T-helper 2 cell treated with Interferon-gamma antibody and Interleukin-4, amounts not matched to agents 5 μg/mL and 100 μg/mL, for 36 hours (primary cell): ENCODE measurements around the gene KDELR3.

Experiments
- DNase-seq: peaks from one replicate; pipeline ENCODE4 v3.0.0; 2021; ENCODE audit warnings: low spot score
- H3K27ac Mint-ChIP-seq: one replicate; pipeline ENCODE4 v1.8.0; 2021; ENCODE audit warnings: mild to moderate bottlenecking, mixed read lengths
- H3K27me3 Mint-ChIP-seq: one replicate; pipeline ENCODE4 v1.8.0; 2021; ENCODE audit warnings: low read depth, mixed read lengths
- H3K36me3 Mint-ChIP-seq: one replicate; pipeline ENCODE4 v1.8.0; 2021; ENCODE audit warnings: low read depth, mixed read lengths
- H3K4me1 Mint-ChIP-seq: one replicate; pipeline ENCODE4 v1.8.0; 2021; ENCODE audit warnings: low read depth, mixed read lengths
- H3K4me3 Mint-ChIP-seq: one replicate; pipeline ENCODE4 v1.8.0; 2022; ENCODE audit warnings: mild to moderate bottlenecking, moderate library complexity, mixed read lengths
- H3K9me3 Mint-ChIP-seq: one replicate; pipeline ENCODE4 v1.8.0; 2021; ENCODE audit warnings: mixed read lengths

Gene KDELR3

DNA sequence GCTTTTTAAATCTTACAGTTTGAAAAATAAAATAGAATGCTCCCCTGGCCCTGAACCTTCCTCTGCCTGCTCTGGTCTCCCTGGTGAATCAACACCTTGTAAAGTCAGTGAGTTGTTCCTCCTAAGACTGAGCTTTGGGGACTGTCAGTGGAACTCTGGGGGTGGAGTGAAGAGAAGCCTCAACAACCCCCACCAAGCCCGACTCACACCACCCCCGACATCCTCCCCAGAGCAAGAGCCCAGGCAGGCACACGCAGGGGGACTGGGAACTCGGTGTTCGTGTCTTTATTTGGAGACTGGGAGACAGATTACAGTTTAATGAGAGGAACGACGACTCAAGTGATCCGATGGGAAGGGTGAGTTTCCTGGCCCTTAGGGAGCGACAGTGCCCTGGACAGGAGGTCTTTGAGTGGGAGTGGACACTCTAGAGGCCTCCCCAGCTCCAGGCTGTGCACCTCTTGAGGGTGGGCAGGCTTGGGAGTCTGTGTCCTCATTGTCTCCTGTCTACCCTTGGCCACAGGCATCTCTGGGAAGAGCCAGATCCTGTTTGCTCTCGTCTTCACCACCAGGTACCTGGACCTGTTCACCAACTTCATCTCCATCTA, 6.2 kb downstream of the KDELR3 start:
- H3K4me1 Mint-ChIP-seq, result no peaks in the 10 kb centered on the region
- no peaks in the 10 kb centered on the region for H3K36me3 Mint-ChIP-seq
- H3K27ac Mint-ChIP-seq, result no peak overlapping the region
- H3K27me3 Mint-ChIP-seq, result peaks cover 2% of the 10 kb centered on the region
- no peak for DNase-seq
- no peaks in the 10 kb centered on the region for H3K9me3 Mint-ChIP-seq
- no peak overlapping the region for H3K4me3 Mint-ChIP-seq

DNA sequence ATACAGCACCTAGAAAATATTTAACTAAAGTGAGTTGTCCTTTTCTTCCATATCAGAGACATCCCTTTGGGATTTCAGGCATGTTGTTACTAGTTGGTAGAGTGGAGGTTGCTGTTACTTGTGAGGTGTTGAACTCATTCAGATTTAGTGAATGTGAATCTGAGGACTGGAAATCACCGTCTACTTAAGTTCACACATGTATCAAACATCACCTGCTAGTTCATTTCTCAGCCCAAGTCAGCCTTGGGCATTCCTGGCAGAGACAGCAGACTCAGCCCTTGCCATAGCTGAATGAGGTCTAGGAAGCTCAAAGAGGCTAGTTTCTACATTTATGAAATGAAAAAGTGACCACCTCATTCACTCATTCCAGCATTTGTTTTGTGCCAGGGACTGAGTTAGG, 9.7 kb downstream of the KDELR3 start:
- H3K27ac Mint-ChIP-seq, result no peak overlapping the region
- no peak overlapping the region for H3K4me3 Mint-ChIP-seq
- peaks cover 20% of the 10 kb centered on the region for H3K36me3 Mint-ChIP-seq
- no peaks in the 10 kb centered on the region for H3K4me1 Mint-ChIP-seq
- DNase-seq, result no peak
- no peaks in the 10 kb centered on the region for H3K9me3 Mint-ChIP-seq
- peaks cover 2% of the 10 kb centered on the region for H3K27me3 Mint-ChIP-seq

DNA sequence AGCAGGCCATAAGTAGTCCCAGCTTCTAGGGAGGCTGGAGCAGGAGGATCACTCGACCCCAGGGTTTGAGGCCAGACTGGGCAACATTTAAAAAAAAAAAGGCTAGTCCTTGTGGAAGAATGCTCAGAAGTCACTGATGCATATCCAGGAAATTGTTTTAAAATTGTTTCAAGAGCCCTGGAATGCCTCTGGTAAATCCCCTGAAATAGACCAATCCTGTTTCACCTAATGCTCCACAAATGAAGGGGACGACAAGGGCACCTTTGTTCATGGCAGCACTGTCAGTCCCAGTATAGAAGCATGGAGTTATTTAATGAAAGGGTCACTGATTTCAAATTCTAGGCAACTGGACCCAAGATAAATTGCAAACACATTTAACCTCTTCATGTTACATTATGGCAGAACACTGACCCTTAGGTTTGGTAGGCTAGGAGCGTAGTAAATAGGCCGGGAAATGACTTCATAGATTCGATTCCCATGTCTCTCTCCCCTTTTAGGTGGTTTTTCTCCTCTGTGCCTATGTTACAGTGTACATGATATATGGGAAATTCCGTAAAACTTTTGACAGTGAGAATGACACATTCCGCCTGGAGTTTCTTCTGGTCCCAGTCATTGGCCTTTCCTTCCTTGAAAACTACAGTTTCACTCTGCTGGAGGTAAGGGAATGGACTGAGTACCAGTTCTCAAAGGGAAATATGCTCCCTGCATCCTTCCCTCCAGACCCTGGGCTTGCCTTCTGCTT, 11.4 kb downstream of the KDELR3 start:
- Mint-ChIP-seq H3K36me3 (peaks cover 36% of the 10 kb centered on the region), H3K27ac (no peak overlapping the region)
- DNase-seq, result no peak

DNA sequence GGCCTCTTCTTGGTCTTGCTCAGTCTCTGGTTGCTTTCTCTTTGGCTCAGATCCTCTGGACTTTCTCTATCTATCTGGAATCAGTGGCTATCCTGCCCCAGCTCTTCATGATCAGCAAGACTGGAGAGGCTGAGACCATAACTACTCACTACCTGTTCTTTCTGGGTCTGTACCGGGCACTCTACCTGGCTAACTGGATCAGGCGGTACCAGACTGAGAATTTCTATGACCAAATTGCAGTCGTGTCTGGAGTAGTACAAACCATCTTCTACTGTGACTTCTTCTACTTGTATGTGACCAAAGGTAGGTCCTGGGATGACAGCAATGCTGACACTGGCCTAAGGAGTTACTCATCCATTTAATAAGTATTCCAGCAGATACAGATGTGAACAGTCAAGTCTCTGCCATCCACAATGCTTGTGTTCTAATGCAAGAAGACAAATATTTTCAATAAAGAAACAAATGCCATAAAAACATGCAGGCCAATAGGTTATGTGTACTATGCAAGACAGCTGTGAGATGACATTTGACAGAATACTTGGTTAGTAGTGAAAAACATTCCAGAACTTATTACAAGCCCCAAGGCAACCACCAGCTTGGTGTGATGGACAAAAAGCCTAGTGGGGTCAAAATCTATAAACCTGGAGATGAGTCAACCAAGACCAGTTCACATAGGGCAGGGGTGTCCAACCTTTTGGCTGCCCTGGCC, 13.4 kb downstream of the KDELR3 start:
- Mint-ChIP-seq H3K9me3 (no peaks in the 10 kb centered on the region), H3K4me3 (no peak overlapping the region), H3K27me3 (no peaks in the 10 kb centered on the region), H3K27ac (no peak overlapping the region), H3K36me3 (peaks cover 52% of the 10 kb centered on the region), H3K4me1 (peaks cover 10% of the 10 kb centered on the region)
- no peak for DNase-seq

More for the DNA sequence above, 11.4 kb downstream of the KDELR3 start:
- H3K4me1 Mint-ChIP-seq, result peaks cover 4% of the 10 kb centered on the region
- peaks cover 2% of the 10 kb centered on the region for H3K27me3 Mint-ChIP-seq
- no peak overlapping the region for H3K4me3 Mint-ChIP-seq
- no peaks in the 10 kb centered on the region for H3K9me3 Mint-ChIP-seq

DNA sequence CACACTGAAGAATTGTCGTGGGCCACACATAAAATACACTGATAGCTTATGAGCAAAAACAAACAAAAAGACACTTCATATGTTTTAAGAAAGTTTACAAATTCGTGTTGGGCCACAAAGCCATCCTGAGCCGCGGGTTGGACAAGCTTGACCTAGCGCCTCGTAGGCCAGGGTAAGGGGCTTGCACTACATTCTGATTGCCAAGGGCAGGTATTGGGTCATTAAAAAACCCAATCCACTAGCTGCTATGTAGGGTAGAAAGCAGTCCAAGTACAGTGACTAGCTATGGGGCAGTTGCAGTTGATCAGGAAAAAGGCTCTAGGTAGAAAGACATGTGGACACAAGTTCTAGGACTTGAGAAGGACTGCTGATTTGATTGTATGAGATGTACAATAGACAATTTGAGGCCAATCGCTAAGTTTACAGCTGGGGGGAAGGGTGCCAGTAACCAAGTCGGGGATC, 14.0 kb downstream of the KDELR3 start:
- no peaks in the 10 kb centered on the region for H3K27me3 Mint-ChIP-seq
- peaks cover 58% of the 10 kb centered on the region for H3K36me3 Mint-ChIP-seq
- H3K4me1 Mint-ChIP-seq, result peaks cover 12% of the 10 kb centered on the region
- no peaks in the 10 kb centered on the region for H3K9me3 Mint-ChIP-seq
- H3K27ac Mint-ChIP-seq, result no peak overlapping the region
- no peak overlapping the region for H3K4me3 Mint-ChIP-seq
- DNase-seq, result no peak

DNA sequence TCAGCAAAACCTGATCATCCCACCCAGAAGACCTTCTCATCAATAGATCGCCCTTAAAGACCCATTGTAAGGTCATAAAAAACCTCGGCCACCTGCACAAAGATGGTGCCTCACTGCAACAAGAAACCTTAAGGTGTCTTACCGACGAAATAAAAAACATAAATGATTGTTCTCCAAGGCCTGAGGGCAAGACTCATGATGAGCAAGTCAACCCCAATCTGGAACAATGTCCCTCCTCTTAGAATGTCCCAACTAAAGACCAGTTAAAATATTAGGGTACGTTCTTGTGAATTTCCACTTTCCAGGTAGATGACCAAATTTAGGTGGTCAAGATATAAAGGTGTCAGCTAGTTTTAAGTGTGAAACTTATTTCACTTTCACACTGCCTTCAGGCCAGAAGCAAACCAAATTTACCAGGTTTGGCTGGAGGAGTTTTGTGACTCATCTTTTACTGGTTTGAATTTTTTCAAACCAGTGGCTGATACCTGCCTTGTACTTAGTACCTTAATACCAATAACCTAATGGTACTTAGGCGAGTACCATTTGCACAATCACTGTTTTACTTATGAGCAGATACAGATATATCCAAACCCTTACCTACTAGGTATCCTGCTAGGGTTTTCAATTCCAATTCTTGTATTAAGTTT, 14.9 kb downstream of the KDELR3 start:
- no peak for DNase-seq
- peaks cover 13% of the 10 kb centered on the region for H3K4me1 Mint-ChIP-seq
- peaks cover 63% of the 10 kb centered on the region for H3K36me3 Mint-ChIP-seq
- H3K27me3 Mint-ChIP-seq, result no peaks in the 10 kb centered on the region
- no peak overlapping the region for H3K4me3 Mint-ChIP-seq
- no peak overlapping the region for H3K27ac Mint-ChIP-seq
- no peaks in the 10 kb centered on the region for H3K9me3 Mint-ChIP-seq

DNA sequence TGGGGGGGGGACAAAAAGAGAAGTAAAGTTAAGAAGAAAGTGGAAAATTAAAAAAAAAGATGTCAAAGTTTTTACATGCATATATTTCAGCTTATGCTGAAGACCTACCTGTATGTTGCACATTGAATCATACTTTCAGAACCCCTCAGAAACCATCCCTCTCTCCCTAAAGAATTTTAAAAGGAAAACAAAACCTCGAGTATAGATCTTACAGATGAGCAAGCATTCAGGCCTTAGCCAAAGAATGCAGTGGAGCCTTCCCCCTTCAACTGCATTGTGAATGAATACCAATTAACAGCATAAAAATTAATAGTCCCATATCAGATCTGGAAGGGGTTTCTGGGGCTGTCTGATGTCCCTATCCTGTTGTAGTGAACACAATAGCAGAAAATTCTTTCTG, 16.3 kb downstream of the KDELR3 start:
- Mint-ChIP-seq H3K9me3 (no peaks in the 10 kb centered on the region), H3K27me3 (no peaks in the 10 kb centered on the region), H3K4me1 (peaks cover 19% of the 10 kb centered on the region), H3K27ac (no peak overlapping the region), H3K36me3 (peaks cover 74% of the 10 kb centered on the region), H3K4me3 (no peak overlapping the region)
- no peak for DNase-seq

DNA sequence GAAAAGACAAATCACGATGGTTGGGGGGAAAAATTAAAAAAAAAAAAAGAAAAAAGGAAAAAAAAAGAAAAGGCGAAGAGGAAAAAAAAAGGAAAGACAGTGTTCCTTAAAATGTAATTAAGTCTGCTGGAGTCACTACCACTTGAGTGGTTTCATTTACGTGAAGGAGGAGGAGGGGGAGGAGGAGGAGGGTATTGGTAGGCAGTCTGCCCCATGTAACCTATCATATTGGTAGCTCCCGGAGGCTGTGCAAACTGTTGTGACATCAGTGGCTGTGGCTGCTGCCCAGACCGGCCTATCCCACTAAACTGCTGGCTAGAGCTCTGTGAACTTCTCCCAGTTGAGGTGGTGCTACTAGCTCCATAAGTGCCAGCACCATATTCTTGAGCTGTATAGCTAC, 17.9 kb downstream of the KDELR3 start:
- H3K4me3 Mint-ChIP-seq, result no peak overlapping the region
- peaks cover 31% of the 10 kb centered on the region for H3K4me1 Mint-ChIP-seq
- H3K27me3 Mint-ChIP-seq, result no peaks in the 10 kb centered on the region
- peak overlapping the region; percentile 34 for H3K27ac Mint-ChIP-seq
- no peak for DNase-seq
- no peaks in the 10 kb centered on the region for H3K9me3 Mint-ChIP-seq
- H3K36me3 Mint-ChIP-seq, result peaks cover 85% of the 10 kb centered on the region

DNA sequence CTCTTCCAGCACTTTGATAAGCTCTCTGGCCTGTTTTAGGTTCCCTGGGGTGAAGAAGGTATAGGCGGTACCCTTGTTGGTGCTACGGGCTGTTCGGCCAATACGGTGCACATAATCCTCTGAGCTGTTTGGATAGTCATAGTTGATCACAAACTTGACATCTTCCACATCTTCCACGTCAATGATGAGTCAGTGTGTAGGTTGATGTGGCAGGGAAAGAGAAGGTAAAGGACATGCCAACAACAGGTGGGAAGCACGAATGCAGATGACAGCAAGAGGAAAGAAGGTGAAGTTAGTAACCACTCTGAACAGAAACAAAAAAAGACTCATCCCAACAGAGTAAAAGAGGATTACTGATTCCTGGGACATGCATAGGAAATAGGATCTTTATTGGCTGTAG, 20.1 kb downstream of the KDELR3 start:
- Mint-ChIP-seq H3K9me3 (no peaks in the 10 kb centered on the region), H3K4me3 (no peak overlapping the region), H3K36me3 (peaks cover 80% of the 10 kb centered on the region), H3K27me3 (no peaks in the 10 kb centered on the region), H3K27ac (no peak overlapping the region), H3K4me1 (peaks cover 42% of the 10 kb centered on the region)
- no peak for DNase-seq

DNA sequence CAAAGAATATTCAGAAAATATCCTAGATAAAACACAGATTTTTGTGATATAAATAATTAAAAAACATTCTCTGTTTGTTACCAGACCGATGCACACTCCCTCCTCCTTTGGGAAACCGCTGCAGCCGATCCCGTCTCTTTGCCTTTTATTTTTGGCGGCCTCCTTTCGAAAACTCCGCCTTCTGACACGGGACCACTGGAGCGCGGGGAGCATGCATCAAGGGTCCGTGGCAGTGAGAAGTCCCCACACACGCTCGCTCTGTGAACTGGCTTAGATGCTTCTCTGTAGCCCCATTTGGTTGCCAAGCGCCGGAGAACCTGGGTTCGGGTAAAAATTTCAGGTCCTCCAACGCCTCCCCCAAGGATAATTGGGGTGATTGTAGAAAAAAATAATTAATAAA, 21.2 kb downstream of the KDELR3 start:
- H3K9me3 Mint-ChIP-seq, result no peaks in the 10 kb centered on the region
- H3K27ac Mint-ChIP-seq, result no peak overlapping the region
- peaks cover 81% of the 10 kb centered on the region for H3K36me3 Mint-ChIP-seq
- no peaks in the 10 kb centered on the region for H3K27me3 Mint-ChIP-seq
- H3K4me3 Mint-ChIP-seq, result no peak overlapping the region
- peaks cover 43% of the 10 kb centered on the region for H3K4me1 Mint-ChIP-seq
- no peak for DNase-seq

DNA sequence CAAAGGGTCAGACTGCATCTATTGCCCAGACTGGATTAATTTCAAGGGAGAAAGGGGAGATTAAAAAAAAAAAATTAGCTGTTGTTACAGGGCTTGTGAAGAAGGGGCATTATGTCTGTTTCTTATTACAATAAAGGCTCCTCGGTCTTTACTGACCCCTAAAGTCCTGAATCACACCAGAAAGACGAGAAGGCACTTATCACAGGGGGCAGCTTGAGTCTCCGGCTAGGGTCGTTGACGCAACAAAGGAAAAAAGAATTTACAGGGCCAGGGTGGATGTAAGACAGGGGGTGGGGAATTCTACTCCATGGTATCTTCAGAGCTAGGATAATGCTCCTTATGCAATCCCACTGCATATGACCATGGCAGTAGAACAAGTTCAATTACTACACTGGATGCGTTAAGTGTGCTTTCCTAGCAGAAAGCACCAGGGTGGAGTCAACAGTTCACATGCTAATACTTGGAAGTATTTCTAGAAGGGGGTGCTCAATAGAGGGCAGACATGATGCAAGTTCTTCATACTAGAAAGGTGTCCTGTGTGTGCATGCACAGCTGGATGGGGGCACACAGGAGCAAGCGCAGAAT, 21.8 kb downstream of the KDELR3 start:
- H3K27me3 Mint-ChIP-seq, result no peaks in the 10 kb centered on the region
- H3K9me3 Mint-ChIP-seq, result no peaks in the 10 kb centered on the region
- H3K4me3 Mint-ChIP-seq, result no peak overlapping the region
- DNase-seq, result no peak
- peak overlapping the region; percentile 17 for H3K27ac Mint-ChIP-seq
- H3K36me3 Mint-ChIP-seq, result peaks cover 81% of the 10 kb centered on the region
- H3K4me1 Mint-ChIP-seq, result peaks cover 44% of the 10 kb centered on the region

DNA sequence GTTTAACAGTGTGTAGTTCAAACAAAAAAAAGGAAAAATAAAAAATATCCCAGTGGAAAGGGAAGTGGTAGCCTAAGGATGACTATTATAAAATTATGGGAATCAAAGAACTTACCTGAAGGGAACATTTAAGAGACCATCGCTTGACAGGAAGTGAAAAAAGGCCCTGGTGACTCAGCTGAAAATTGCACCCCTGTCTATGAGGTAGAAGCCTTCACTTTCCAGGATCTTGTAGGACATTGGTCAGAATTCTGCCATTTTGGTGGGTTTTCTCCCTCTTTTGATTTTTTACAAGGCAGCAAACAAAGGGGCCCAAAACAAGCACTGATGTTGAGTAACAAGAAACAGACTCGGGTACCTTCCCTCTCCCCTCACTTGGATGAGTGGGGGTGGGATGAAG, 22.6 kb downstream of the KDELR3 start:
- peaks cover 79% of the 10 kb centered on the region for H3K36me3 Mint-ChIP-seq
- H3K27me3 Mint-ChIP-seq, result no peaks in the 10 kb centered on the region
- peak overlapping the region; percentile 59 for H3K27ac Mint-ChIP-seq
- H3K4me3 Mint-ChIP-seq, result no peak overlapping the region
- DNase-seq, result no peak
- H3K4me1 Mint-ChIP-seq, result peaks cover 47% of the 10 kb centered on the region
- no peaks in the 10 kb centered on the region for H3K9me3 Mint-ChIP-seq

DNA sequence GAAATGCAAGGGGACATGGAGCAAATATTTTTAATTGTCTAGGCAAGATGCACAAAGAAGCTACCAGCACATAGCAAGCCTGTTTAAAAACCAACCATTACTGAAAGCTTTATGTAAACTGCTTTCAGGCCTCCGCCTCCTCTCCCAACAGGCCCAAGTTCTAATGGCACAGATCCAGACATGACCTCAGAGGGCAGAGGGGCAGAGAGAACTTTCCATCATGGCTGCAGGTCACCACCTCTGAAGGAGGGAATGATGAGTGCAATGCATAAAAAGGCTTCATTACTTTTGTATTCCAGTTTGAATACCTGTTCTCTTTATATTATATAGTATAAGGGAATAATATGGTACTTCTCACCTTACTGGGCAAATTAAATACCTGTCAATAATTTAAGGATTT, 23.0 kb downstream of the KDELR3 start:
- Mint-ChIP-seq H3K27ac (peak overlapping the region; percentile 59), H3K4me1 (peaks cover 48% of the 10 kb centered on the region), H3K27me3 (no peaks in the 10 kb centered on the region), H3K9me3 (no peaks in the 10 kb centered on the region), H3K4me3 (no peak overlapping the region), H3K36me3 (peaks cover 79% of the 10 kb centered on the region)
- no peak for DNase-seq
